SK-N-SH (cell line): ENCODE results near the gene PDHB. TPM values are rescaled to one million over a fixed set of nuclear protein-coding genes. Genes with fewer than 3 reads are reported as not detected.

Experiments
- CHD2 ChIP-seq: fragments of 150-350 bp; IDR thresholded peaks from 2 replicates; pipeline ENCODE4 v1.6.1; 2018; ENCODE audit warnings: low read length; ENCODE audit not compliant: partially characterized antibody
- EP300 ChIP-seq, 2 experiments: IDR thresholded peaks; 2 replicates each; pipeline versions ENCODE4 v1.4.0 to v1.6.1; 2012; ENCODE audit warnings: borderline replicate concordance in 1 of 2, low read depth in 1 of 2, low read length in 1 of 2
- EZH2phosphoT487 ChIP-seq: fragments of 200-600 bp; sonication (generic); IDR thresholded peaks from 2 replicates; pipeline ENCODE4 v1.6.1; 2017; ENCODE audit warnings: low read depth, mixed run types, mild to moderate bottlenecking, antibody characterized with exemption, moderate library complexity, borderline replicate concordance
- FOSL2 ChIP-seq: IDR thresholded peaks from 2 replicates; pipeline ENCODE4 v1.4.0; 2012; ENCODE audit warnings: low read depth, mild to moderate bottlenecking, moderate library complexity, borderline replicate concordance
- FOXM1 ChIP-seq: IDR thresholded peaks from 2 replicates; pipeline ENCODE4 v1.4.0; 2012; ENCODE audit warnings: low read depth, mild to moderate bottlenecking
- MXI1 ChIP-seq: IDR thresholded peaks from 2 replicates; pipeline ENCODE4 v1.6.1; 2012; ENCODE audit warnings: mild to moderate bottlenecking, low read depth, low read length, improper control_type of control experiment
- NFIC ChIP-seq: IDR thresholded peaks from 2 replicates; pipeline ENCODE4 v1.4.0; 2012; ENCODE audit warnings: borderline replicate concordance
- NRF1 ChIP-seq: IDR thresholded peaks from 2 replicates; pipeline ENCODE4 v1.6.1; 2012; ENCODE audit warnings: low read depth, mild to moderate bottlenecking, low read length
- RFX5 ChIP-seq: IDR thresholded peaks from 2 replicates; pipeline ENCODE4 v1.6.1; 2012; ENCODE audit warnings: mild to moderate bottlenecking, improper control_type of control experiment, low read length
- SIN3A ChIP-seq: IDR thresholded peaks from 2 replicates; pipeline ENCODE4 v1.6.1; 2012; ENCODE audit warnings: low read depth, mild to moderate bottlenecking, low read length, moderate library complexity, borderline replicate concordance
- SMC3 ChIP-seq: IDR thresholded peaks from 2 replicates; pipeline ENCODE4 v1.6.1; 2012; ENCODE audit warnings: low read depth, low read length, improper control_type of control experiment
- TAF1 ChIP-seq: IDR thresholded peaks from 2 replicates; pipeline ENCODE4 v1.6.1; 2012; ENCODE audit warnings: low read depth, mild to moderate bottlenecking, low read length, moderate library complexity, borderline replicate concordance
- TEAD4 ChIP-seq: IDR thresholded peaks from 2 replicates; pipeline ENCODE4 v1.4.0; 2012; ENCODE audit warnings: mild to moderate bottlenecking, borderline replicate concordance; ENCODE audit not compliant: insufficient read depth
- YY1 ChIP-seq: IDR thresholded peaks from 2 replicates; pipeline ENCODE4 v1.4.0; 2012; ENCODE audit warnings: low read depth, mild to moderate bottlenecking
- polyA plus RNA-seq, 3 experiments: library from polyadenylated mRNA; depleted of rRNA; stranded (reverse); fragments of >200 nt; gene quantifications; 2 replicates each; pipeline ENCODE4 v1.2.3, GENCODE V29; 2012
- TF ChIP-seq, protein P1 (sequence below): fragments of 150-350 bp; IDR thresholded peaks from 2 replicates; pipeline ENCODE4 v1.6.1; 2017; ENCODE audit warnings: antibody characterized with exemption, low read length, low read depth, borderline replicate concordance
- TF ChIP-seq, protein P2 (sequence below): IDR thresholded peaks from 2 replicates; pipeline ENCODE4; 2012
- TF ChIP-seq, protein P3 (sequence below): fragments of 150-350 bp; IDR thresholded peaks from 2 replicates; pipeline ENCODE4 v1.6.1; 2016; ENCODE audit warnings: mild to moderate bottlenecking, low read depth, low read length
- TF ChIP-seq, protein P4 (sequence below): fragments of 200-600 bp; sonication (generic); IDR thresholded peaks from 2 replicates; pipeline ENCODE4 v1.6.1; 2017; ENCODE audit warnings: antibody characterized with exemption, mild to moderate bottlenecking, moderate library complexity

Gene PDHB
- polyA plus RNA-seq, 1 of the 3 experiments (the other 2 are of a cell fraction) = 87.5 TPM

DNA sequence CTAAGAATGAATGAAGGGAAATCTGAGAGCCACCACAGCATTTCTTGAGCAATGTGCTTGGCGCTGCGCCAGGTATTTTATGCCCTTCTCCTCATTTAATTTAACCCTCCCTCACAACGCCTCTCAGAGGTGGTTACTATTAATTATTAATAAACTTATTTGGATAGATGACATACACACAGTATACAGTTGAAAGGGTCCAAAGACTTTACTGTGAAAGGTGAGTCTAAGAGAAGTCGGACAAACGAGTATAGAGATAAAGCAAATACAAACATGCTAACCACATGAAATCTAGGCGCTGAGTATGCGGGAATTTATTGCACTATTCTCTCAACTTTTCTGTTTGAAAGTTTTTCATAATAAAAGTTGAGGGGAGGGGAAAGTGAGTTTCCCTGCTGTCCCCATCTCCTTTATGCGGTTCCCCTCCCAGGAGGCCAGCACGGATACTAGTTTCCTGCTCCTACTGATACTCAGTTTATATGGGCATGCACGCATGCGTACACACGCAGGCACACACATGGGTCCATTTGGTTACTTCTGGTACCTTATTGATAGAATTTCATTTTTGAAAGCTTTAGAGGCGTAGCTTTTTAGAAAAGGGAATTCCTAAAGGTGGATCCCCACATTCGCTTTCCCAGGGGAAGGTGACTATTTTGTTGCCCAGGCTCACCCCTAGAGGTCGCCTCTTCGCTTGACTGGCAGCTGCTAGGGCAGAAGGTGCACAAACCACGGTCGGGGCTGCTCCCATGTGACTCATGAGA is 29.7 kb upstream of the PDHB start (continued):
- no peak for TF ChIP-seq SIN3A
- TF ChIP-seq, protein P1, sequence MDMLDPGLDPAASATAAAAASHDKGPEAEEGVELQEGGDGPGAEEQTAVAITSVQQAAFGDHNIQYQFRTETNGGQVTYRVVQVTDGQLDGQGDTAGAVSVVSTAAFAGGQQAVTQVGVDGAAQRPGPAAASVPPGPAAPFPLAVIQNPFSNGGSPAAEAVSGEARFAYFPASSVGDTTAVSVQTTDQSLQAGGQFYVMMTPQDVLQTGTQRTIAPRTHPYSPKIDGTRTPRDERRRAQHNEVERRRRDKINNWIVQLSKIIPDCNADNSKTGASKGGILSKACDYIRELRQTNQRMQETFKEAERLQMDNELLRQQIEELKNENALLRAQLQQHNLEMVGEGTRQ = no peak
- no peak for TF ChIP-seq FOXM1
- TF ChIP-seq CHD2 = no peak
- TF ChIP-seq RFX5 = no peak
- TF ChIP-seq MXI1 = 0 out of 2 replicates have a peak, but pooled peaks have one; percentile 38
- no peak for TF ChIP-seq EZH2phosphoT487
- TF ChIP-seq, protein P2, sequence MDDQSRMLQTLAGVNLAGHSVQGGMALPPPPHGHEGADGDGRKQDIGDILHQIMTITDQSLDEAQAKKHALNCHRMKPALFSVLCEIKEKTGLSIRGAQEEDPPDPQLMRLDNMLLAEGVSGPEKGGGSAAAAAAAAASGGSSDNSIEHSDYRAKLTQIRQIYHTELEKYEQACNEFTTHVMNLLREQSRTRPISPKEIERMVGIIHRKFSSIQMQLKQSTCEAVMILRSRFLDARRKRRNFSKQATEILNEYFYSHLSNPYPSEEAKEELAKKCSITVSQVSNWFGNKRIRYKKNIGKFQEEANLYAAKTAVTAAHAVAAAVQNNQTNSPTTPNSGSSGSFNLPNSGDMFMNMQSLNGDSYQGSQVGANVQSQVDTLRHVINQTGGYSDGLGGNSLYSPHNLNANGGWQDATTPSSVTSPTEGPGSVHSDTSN = peak; percentile 80
- TF ChIP-seq TAF1 = no peak
- no peak for TF ChIP-seq EP300 (IDR thresholded peaks at IDR 0.05; ENCODE audit: borderline replicate concordance in 1 of 2, low read depth in 1 of 2, low read length in 1 of 2)
- TF ChIP-seq, protein P3, sequence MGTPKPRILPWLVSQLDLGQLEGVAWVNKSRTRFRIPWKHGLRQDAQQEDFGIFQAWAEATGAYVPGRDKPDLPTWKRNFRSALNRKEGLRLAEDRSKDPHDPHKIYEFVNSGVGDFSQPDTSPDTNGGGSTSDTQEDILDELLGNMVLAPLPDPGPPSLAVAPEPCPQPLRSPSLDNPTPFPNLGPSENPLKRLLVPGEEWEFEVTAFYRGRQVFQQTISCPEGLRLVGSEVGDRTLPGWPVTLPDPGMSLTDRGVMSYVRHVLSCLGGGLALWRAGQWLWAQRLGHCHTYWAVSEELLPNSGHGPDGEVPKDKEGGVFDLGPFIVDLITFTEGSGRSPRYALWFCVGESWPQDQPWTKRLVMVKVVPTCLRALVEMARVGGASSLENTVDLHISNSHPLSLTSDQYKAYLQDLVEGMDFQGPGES = no peak
- TF ChIP-seq YY1 = no peak
- no peak for TF ChIP-seq TEAD4
- TF ChIP-seq NRF1 = no peak
- peak; percentile 77 for TF ChIP-seq SMC3
- no peak; the same call in 1 of the 2 replicates for TF ChIP-seq NFIC
- TF ChIP-seq, protein P4, sequence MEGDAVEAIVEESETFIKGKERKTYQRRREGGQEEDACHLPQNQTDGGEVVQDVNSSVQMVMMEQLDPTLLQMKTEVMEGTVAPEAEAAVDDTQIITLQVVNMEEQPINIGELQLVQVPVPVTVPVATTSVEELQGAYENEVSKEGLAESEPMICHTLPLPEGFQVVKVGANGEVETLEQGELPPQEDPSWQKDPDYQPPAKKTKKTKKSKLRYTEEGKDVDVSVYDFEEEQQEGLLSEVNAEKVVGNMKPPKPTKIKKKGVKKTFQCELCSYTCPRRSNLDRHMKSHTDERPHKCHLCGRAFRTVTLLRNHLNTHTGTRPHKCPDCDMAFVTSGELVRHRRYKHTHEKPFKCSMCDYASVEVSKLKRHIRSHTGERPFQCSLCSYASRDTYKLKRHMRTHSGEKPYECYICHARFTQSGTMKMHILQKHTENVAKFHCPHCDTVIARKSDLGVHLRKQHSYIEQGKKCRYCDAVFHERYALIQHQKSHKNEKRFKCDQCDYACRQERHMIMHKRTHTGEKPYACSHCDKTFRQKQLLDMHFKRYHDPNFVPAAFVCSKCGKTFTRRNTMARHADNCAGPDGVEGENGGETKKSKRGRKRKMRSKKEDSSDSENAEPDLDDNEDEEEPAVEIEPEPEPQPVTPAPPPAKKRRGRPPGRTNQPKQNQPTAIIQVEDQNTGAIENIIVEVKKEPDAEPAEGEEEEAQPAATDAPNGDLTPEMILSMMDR = peak; percentile 89
- TF ChIP-seq FOSL2 = no peak
- TF ChIP-seq, all 33 proteins: peak for 9
